Right lobe of liver (tissue), 6 donors: Measurements from ENCODE around the gene ERC2. TPM values are rescaled to one million over a fixed set of nuclear protein-coding genes. Genes with fewer than 3 reads are reported as not detected.

Source experiments
- ATAC-seq, 4 donors: fragments of 200-7000 bp; cut with Tn5 transposase; one replicate each; pipeline ENCODE4 v1.9.1; 2020; ENCODE audit warnings: mild to moderate bottlenecking in 4 of 4, moderate library complexity in 4 of 4
- DNase-seq, 3 donors: peaks; one replicate each; pipeline ENCODE4 v3.0.0-alpha.2; 2020
- H3K27ac ChIP-seq, 3 donors: fragments of 200-600 bp; one replicate each; pipeline ENCODE4 v1.8.0; 2022
- H3K27me3 ChIP-seq, 2 donors: fragments of 200-600 bp; one replicate each; pipeline ENCODE4 v1.8.0; 2022
- H3K36me3 ChIP-seq, 4 donors: fragments of 200-600 bp; sonication (generic) in 1 of 4; one replicate each; pipeline versions ENCODE4 v1.5.1 to v1.8.0; 2017 to 2022; ENCODE audit warnings: control low read depth in 1 of 4
- H3K4me1 ChIP-seq, 4 donors: fragments of 200-600 bp; sonication (generic) in 1 of 4; one replicate each; pipeline versions ENCODE4 v1.5.1 to v1.8.0; 2017 to 2022; ENCODE audit warnings: control low read depth in 1 of 4
- H3K4me3 ChIP-seq, 3 donors: fragments of 200-600 bp; one replicate each; pipeline ENCODE4 v1.8.0; 2022
- H3K9me3 ChIP-seq, 4 donors: fragments of 200-600 bp; sonication (generic) in 1 of 4; one replicate each; pipeline versions ENCODE4 v1.5.1 to v1.8.0; 2017 to 2022; ENCODE audit warnings: control low read depth in 1 of 4
- CTCF ChIP-seq, 4 donors: fragments of 200-600 bp in 3 of 4; fragments of 450-650 bp in 1 of 4; IDR thresholded peaks; one replicate each; pipeline versions ENCODE4 v1.5.1 to v1.8.0; 2016 to 2022; ENCODE audit warnings: antibody characterized with exemption in 4 of 4, mild to moderate bottlenecking in 2 of 4
- POLR2A ChIP-seq: fragments of 450-650 bp; IDR thresholded peaks from one replicate; pipeline ENCODE4 v1.6.1; 2017; ENCODE audit warnings: antibody characterized with exemption, mild to moderate bottlenecking
- WGBS: methylation state at CpG from one replicate; pipeline ENCODE4 v1.1.6; 2018; ENCODE audit warnings: low coverage, low lambda C conversion rate; ENCODE audit not compliant: insufficient coverage; ENCODE audit errors: missing lambda C conversion rate; 5-methylcytosine and 5-hydroxymethylcytosine counted together
- intact Hi-C, 2 donors: fragments of 100-400 bp; cut with DNase I; formaldehyde crosslinking; loops; one replicate each; pipeline versions ENCODE4 v1.11.2 to v1.14.1; 2022
- total RNA-seq, 6 experiments: library from RNA; depleted of rRNA in 2 of 6; stranded (reverse); fragments of >200 nt in 2 of 6; fragmentation: NEBNext Ultra II Directional in 3 of 6; extraction: Animal tissue kit (Norgen Biotek cat#: 25700) in 3 of 6; gene quantifications; one replicate each; pipeline versions ENCODE4 v1.1.0 to v1.2.4, GENCODE V29; 2016 to 2023
- donor health status: DM: no; HTN: yes; CAD: no.
- donor health status: DM: no; HTN: no; CAD: no.
- donor health status: DM: no; HTN: no; CAD: no.
- donor health status: DM: no; HTN: yes; CAD: no.
- donor health status: DM: no; HTN: yes; CAD: no.

The ERC2 gene
- total RNA-seq, 6 experiments from 2014 or later = not detected

GRCh38 chr3:56365905-56366640 lies 102.2 kb downstream of the ERC2 start:
- WGBS = 10% methylated on average over 4 of the region's 4 CpGs
- Histone ChIP-seq H3K36me3 (no peaks in the 10 kb centered on the region), H3K27me3 (no peaks in the 10 kb centered on the region), H3K9me3 (no peaks in the 10 kb centered on the region), H3K4me1 (peaks cover 0 to 20% (median 8%) of the 10 kb centered on the region in 4 donors), H3K4me3 (no peak overlapping the region), H3K27ac (peak overlapping the region; percentile 29 to 62 (median 55))
- intact Hi-C loops = no loop called here
- DNase-seq = peak; percentile 43 to 83 (median 73)
- peak; percentile 93 to 99 (median 97) for ATAC-seq
- TF ChIP-seq POLR2A (no peak), CTCF (IDR thresholded peaks at IDR 0.05) (no peak)

- 84% methylated on average over 3 of the region's 3 CpGs for WGBS
- ATAC-seq (no peak), DNase-seq (no peak)
- Histone ChIP-seq H3K9me3 (no peaks in the 10 kb centered on the region), H3K27ac (no peak overlapping the region), H3K4me1 (peaks cover 0 to 20% (median 8%) of the 10 kb centered on the region in 4 donors), H3K27me3 (no peaks in the 10 kb centered on the region), H3K4me3 (no peak overlapping the region), H3K36me3 (no peaks in the 10 kb centered on the region)
- intact Hi-C loops = no loop called here
- TF ChIP-seq POLR2A (no peak), CTCF (IDR thresholded peaks at IDR 0.05) (no peak)
These were observed 103.6 kb downstream of the ERC2 start for GRCh38 chr3:56364665-56365064.

- intact Hi-C loops = no loop called here
These were observed 104.5 kb downstream of the ERC2 start for GRCh38 chr3:56363720-56364119.

GRCh38 chr3:56361731-56362130 lies 106.5 kb downstream of the ERC2 start:
- Histone ChIP-seq H3K4me3 (no peak overlapping the region), H3K27ac (no peak overlapping the region), H3K4me1 (peaks cover 0 to 25% (median 8%) of the 10 kb centered on the region in 4 donors), H3K9me3 (no peaks in the 10 kb centered on the region), H3K27me3 (no peaks in the 10 kb centered on the region), H3K36me3 (no peaks in the 10 kb centered on the region)
- ATAC-seq (peak in 1 of 4 donors; percentile 19), DNase-seq (no peak)
- intact Hi-C loops = no loop called here
- 100% methylated on average over 1 of the region's 2 CpGs for WGBS
- TF ChIP-seq CTCF (IDR thresholded peaks at IDR 0.05) = no peak
- no peak for TF ChIP-seq POLR2A

More at GRCh38 chr3:56363720-56364119, 104.5 kb downstream of the ERC2 start:
- Histone ChIP-seq H3K27me3 (no peaks in the 10 kb centered on the region), H3K36me3 (no peaks in the 10 kb centered on the region), H3K9me3 (no peaks in the 10 kb centered on the region), H3K4me3 (no peak overlapping the region), H3K27ac (no peak overlapping the region), H3K4me1 (peaks cover 0 to 20% (median 8%) of the 10 kb centered on the region in 4 donors)
- no peak for ATAC-seq
- TF ChIP-seq POLR2A = no peak
- no peak for TF ChIP-seq CTCF (IDR thresholded peaks at IDR 0.05)
- WGBS = 44% methylated on average over 1 of the region's 1 CpG
- no peak for DNase-seq
